Panc1 (cell line): ENCODE data around the gene GON7. TPM values are rescaled to one million over a fixed set of nuclear protein-coding genes. Genes with fewer than 3 reads are reported as not detected.
"Not testable (repeated sequence)": the region's sequence is repeated elsewhere in the genome, so short reads cannot be mapped to it uniquely, and the experiment has no call there.

ENCODE experiments used
- ATAC-seq: fragments of 200-7000 bp; cut with Tn5 transposase; 2 replicates; pipeline ENCODE4 v1.9.1; 2020; ENCODE audit warnings: mild to moderate bottlenecking, moderate library complexity
- BruUV-seq: library from RNA; stranded (reverse); fragments of 400-500 nt; replicated peaks from 2 replicates; lab custom pipeline; 2021; lab: Mats Ljungman, UMichigan
- CTCF ChIA-PET: fragments of 300-600 bp; sonication (Branson Sonifier 250); formaldehyde crosslinking; loops from one replicate; lab custom pipeline; 2022; ENCODE audit warnings: antibody characterized with exemption; lab: Charles Lee
- POLR2A ChIA-PET: fragments of 300-600 bp; sonication (Branson Sonifier 250); formaldehyde crosslinking; loops from one replicate; lab custom pipeline; 2022; ENCODE audit warnings: antibody characterized with exemption; lab: Charles Lee
- DNase-seq: peaks from one replicate; pipeline ENCODE4 v3.0.0-alpha.2; 2010; ENCODE audit warnings: low read depth, low spot score
- H3K27ac ChIP-seq: 2 replicates; pipeline ENCODE4 v1.5.1; 2011; ENCODE audit warnings: mild to moderate bottlenecking, low read length, inconsistent platforms
- H3K27me3 ChIP-seq: fragments of 200-500 bp; sonication (Bioruptor generic); 2 replicates; pipeline ENCODE4 v1.6.0; 2014; ENCODE audit warnings: low read length, inconsistent platforms; ENCODE audit not compliant: control insufficient read depth, insufficient read depth
- H3K36me3 ChIP-seq: fragments of 200-500 bp; sonication (Bioruptor generic); 2 replicates; pipeline ENCODE4 v1.5.1; 2014; ENCODE audit warnings: inconsistent platforms, mild to moderate bottlenecking, low read length, moderate library complexity; ENCODE audit not compliant: control insufficient read depth, insufficient read depth
- H3K4me1 ChIP-seq: 2 replicates; pipeline ENCODE4 v1.5.1; 2011; ENCODE audit warnings: inconsistent platforms, mild to moderate bottlenecking, low read length, moderate library complexity; ENCODE audit not compliant: control insufficient read depth, insufficient read depth
- H3K4me3 ChIP-seq, 2 experiments: 2 replicates each; pipeline ENCODE4 v1.5.1; 2011 to 2012; ENCODE audit warnings: low read depth in 2 of 2, low read length in 2 of 2, mild to moderate bottlenecking in 2 of 2, inconsistent platforms in 1 of 2, moderate library complexity in 1 of 2
- H3K9me3 ChIP-seq: fragments of 200-500 bp; sonication (Bioruptor generic); 2 replicates; pipeline ENCODE4 v1.5.1; 2014; ENCODE audit warnings: low read depth, mild to moderate bottlenecking, inconsistent platforms, low read length, moderate library complexity; ENCODE audit not compliant: control insufficient read depth, insufficient read depth
- CTCF ChIP-seq: fragments of 450-650 bp; IDR thresholded peaks from 2 replicates; pipeline ENCODE4 v1.5.1; 2017; ENCODE audit warnings: mild to moderate bottlenecking
- POLR2AphosphoS5 ChIP-seq: IDR thresholded peaks from 2 replicates; pipeline ENCODE4 v1.6.1; 2012; ENCODE audit warnings: mild to moderate bottlenecking, low read depth, low read length, moderate library complexity
- REST ChIP-seq, 2 experiments: IDR thresholded peaks; 2 replicates each; pipeline ENCODE4 v1.6.1; 2011 to 2012; ENCODE audit warnings: low read depth in 2 of 2, control low read depth in 1 of 2, low read length in 1 of 2, mild to moderate bottlenecking in 1 of 2, moderate library complexity in 1 of 2; ENCODE audit not compliant: insufficient read depth in 1 of 2
- SIN3A ChIP-seq: IDR thresholded peaks from 2 replicates; pipeline ENCODE4 v1.6.1; 2012; ENCODE audit warnings: low read depth, mild to moderate bottlenecking, low read length, moderate library complexity, borderline replicate concordance; ENCODE audit not compliant: insufficient read depth
- TCF7L2 ChIP-seq: IDR thresholded peaks from 2 replicates; pipeline ENCODE4 v1.6.1; 2011; ENCODE audit warnings: mild to moderate bottlenecking, low read depth, low read length, inconsistent platforms
- in situ Hi-C: cut with HindIII; loops from 2 replicates; pipeline ENCODE4 v1.10.0; 2016; ENCODE audit warnings: low sequenced_read_pairs, low pct_unique_long_range_greater_than_20kb
- intact Hi-C: fragments of 100-400 bp; cut with micrococcal nuclease; formaldehyde crosslinking; loops from one replicate; pipeline ENCODE4 v1.10.0; 2022; ENCODE audit not compliant: unreplicated experiment
- total RNA-seq: library from RNA; stranded (reverse); gene quantifications from one replicate; pipeline ENCODE4 v1.2.1, GENCODE V29; 2021; ENCODE audit not compliant: unreplicated experiment

The GON7 gene
- total RNA-seq, 1 experiment from 2014 or later = 9.5 TPM

- ChIA-PET CTCF (no interaction called here), POLR2A (no interaction called here)
- ATAC-seq = peak; percentile 69
- intact Hi-C loops = loop anchor here (10.0 kb wide), 2 partner anchors 310 to 380 kb away; no protein-coding TSS in a partner anchor
- Histone ChIP-seq H3K27me3 (no peaks in the 10 kb centered on the region), H3K9me3 (no peaks in the 10 kb centered on the region), H3K4me3 (no peak overlapping the region), H3K36me3 (no peaks in the 10 kb centered on the region), H3K27ac (no peak overlapping the region), H3K4me1 (peaks cover 4% of the 10 kb centered on the region)
- no peak for TF ChIP-seq CTCF
- no TSS peak for BruUV-seq
- in situ Hi-C loops = no loop called here
- no peak for DNase-seq
These were observed 27.9 kb upstream of the GON7 start for GRCh38 chr14:93234798-93235197.

DNA sequence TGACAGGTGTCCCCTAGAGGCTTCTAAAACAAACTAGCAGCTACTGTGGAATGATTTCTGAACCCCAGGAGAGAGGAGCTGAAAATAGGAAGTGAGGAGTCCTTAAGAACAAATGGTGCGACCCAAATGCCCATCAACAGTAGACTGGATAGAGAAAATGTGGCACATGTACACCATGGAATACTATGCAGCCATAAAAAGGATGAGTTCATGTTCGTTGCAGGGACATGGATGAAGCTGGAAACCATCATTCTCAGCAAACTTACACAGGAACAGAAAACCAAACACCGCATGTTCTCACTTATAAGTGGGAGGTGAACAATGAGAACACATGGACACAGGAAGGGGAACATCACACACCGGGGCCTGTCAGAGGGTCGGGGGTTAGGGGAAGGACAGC, 26.2 kb upstream of the GON7 start:
- in situ Hi-C loops, H3K36me3 ChIP-seq, H3K27ac ChIP-seq, BruUV-seq, CTCF ChIA-PET, DNase-seq, POLR2A ChIA-PET, H3K9me3 ChIP-seq, ATAC-seq, H3K4me1 ChIP-seq, H3K27me3 ChIP-seq, H3K4me3 ChIP-seq: not testable (repeated sequence)
- intact Hi-C loops = loop anchor here (10.0 kb wide), 2 partner anchors 312 to 382 kb away; no protein-coding TSS in a partner anchor

DNA sequence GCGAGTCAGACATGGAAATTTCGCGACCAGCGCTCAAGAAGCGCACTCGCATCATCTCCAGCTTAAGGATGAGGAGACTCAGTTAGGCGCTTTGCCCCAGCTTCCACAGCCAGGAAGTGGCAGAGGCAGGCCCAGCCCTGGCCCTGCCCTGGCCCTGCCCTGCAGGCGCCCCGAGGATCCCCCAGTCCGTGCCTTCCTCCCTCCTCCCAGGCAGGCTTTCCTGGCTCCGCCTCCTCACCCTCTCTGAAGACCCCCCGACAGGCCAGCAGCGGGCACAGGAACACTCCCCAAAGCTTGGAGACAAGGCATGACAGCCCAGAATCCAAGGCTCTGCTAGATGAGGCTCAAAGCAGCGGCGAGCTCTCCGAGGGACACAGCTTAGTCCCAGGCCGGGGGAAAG, 25.3 kb upstream of the GON7 start:
- Histone ChIP-seq H3K36me3 (no peaks in the 10 kb centered on the region), H3K27me3 (no peaks in the 10 kb centered on the region), H3K9me3 (no peaks in the 10 kb centered on the region), H3K27ac (no peak overlapping the region), H3K4me3 (no peak overlapping the region; a peak in 1 of 4 replicates), H3K4me1 (no peaks in the 10 kb centered on the region)
- POLR2A ChIA-PET = interaction anchor here (0.6 kb wide), 1 partner anchor 85 kb away, joined by 3 read pairs; no protein-coding TSS in a partner anchor
- TF ChIP-seq SIN3A (no peak), REST (IDR thresholded peaks at IDR 0.05; ENCODE audit: insufficient read depth in 1 of 2, low read depth in 2 of 2, low read length in 1 of 2) (no peak), POLR2AphosphoS5 (no peak), CTCF (no peak), TCF7L2 (no peak)
- DNase-seq = no peak
- ATAC-seq = no peak
- intact Hi-C loops = loop anchor here (10.0 kb wide), 2 partner anchors 313 to 383 kb away; no protein-coding TSS in a partner anchor
- no TSS peak for BruUV-seq
- in situ Hi-C loops = no loop called here
- CTCF ChIA-PET = interaction anchor here (1.0 kb wide), 1 partner anchor 13 kb away, joined by 3 read pairs; no protein-coding TSS in a partner anchor
